ENCODE measurements around the gene SAMD8.
"Not testable (repeated sequence)": the region's sequence is repeated elsewhere in the genome, so short reads cannot be mapped to it uniquely, and the experiment has no call there.

The SAMD8 gene

DNA sequence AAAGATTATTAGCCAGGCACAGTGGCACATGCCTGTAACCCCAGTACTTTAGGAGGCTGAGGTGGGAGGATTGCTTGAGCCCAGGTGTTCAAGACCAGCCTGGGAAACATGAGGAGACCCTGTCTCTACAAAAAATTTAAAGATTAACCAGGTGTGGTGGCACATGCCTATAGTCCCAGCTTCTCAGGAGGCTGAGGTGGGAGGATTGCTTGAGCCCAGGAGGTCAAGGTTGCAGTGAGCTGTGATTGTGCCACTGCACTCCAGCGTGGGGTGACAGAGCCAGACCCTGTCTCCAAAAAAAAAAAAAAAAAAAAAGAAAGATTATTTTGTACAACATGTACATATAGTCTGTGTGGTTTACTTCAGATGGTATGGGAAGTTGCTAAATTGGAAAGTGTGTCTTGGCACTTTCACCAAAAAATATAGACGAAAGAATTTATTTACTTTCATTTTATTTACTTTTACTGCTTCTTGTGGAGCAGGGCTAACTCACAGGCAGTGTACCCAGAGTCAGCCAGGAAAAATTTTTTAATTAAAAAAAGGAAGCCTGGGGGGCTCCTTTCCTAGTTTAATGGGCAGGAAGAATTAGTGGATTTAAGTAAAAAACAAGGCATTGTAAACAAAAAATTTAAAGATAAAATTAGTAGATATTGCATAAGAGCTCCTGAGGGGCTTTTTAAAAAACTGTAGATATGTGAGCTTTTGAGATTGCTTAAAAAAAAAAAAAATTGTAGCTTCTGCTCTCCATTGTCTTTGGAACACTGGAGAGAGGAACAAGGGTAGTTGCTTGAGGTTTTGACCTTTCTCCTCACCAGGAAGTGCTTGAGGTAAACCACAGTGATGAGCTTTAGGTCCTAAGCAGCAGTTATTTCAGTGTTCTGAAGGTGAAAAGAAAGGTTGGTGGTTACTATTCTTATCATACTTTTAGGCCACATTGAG lies 54.5 kb downstream of the SAMD8 start:
- Mint-ChIP-seq H3K27ac (peak overlapping the region; percentile 25), H3K36me3 (ENCODE audit: low read depth) (peaks cover 78% of the 10 kb centered on the region), H3K4me3 (no peak overlapping the region), H3K27me3 (no peaks in the 10 kb centered on the region), H3K9me3 (no peaks in the 10 kb centered on the region), H3K4me1 (ENCODE audit: low read depth) (peaks cover 16% of the 10 kb centered on the region)
- intact Hi-C loops (cut with micrococcal nuclease) = no loop called here

- intact Hi-C loops (cut with micrococcal nuclease) = no loop called here
- H3K4me1 Mint-ChIP-seq (ENCODE audit: low read depth) = peaks cover 11% of the 10 kb centered on the region
- no peak overlapping the region for H3K27ac Mint-ChIP-seq
- H3K4me3 Mint-ChIP-seq = no peak overlapping the region
- no peaks in the 10 kb centered on the region for H3K27me3 Mint-ChIP-seq
- peaks cover 78% of the 10 kb centered on the region for H3K36me3 Mint-ChIP-seq (ENCODE audit: low read depth)
- no peaks in the 10 kb centered on the region for H3K9me3 Mint-ChIP-seq
Measured at GRCh38 chr10:75166623-75166972, 55.1 kb downstream of the SAMD8 start.

DNA sequence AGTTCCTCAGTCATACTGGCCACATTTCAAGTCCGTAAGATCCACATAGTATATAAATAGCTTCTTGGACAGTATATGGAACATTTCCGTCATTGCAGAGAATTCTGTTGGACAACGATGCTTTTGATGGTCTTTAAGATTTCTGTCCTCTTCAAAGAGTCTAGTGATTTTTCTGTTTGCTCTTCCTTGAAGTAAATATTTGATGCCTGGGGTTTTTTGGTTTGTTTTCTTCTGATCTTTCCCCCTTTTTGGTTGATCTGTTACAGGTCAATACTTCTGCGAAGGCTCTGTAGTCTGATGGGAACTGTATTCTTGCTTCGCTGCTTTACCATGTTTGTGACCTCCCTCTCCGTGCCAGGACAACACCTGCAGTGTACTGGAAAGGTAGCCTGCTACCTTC lies 56.8 kb downstream of the SAMD8 start:
- no peak overlapping the region for H3K27ac Mint-ChIP-seq
- intact Hi-C loops (cut with micrococcal nuclease) = no loop called here
- no peaks in the 10 kb centered on the region for H3K27me3 Mint-ChIP-seq
- H3K4me1 Mint-ChIP-seq (ENCODE audit: low read depth) = peaks cover 10% of the 10 kb centered on the region
- peaks cover 77% of the 10 kb centered on the region for H3K36me3 Mint-ChIP-seq (ENCODE audit: low read depth)
- H3K9me3 Mint-ChIP-seq = no peaks in the 10 kb centered on the region
- no peak overlapping the region for H3K4me3 Mint-ChIP-seq

DNA sequence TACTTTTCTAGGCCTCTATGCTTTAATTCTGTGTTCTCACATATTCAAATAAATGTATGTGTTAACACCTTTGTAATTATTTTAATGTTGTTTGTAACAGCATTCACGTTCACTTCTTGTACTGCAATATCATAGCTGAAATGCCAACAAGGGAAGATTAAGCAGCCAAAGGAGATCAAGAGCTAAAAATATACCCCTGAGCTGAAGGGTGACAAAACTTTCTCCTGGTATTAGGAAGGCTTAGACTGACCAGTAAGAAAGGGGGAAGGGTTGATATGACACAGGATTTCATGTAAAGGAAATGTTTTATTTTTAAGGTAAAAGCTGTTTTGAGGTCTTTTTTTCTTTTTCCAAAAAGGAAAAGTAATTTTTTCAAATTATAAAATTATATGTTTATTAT lies 58.8 kb downstream of the SAMD8 start:
- Mint-ChIP-seq H3K9me3 (no peaks in the 10 kb centered on the region), H3K4me1 (ENCODE audit: low read depth) (peaks cover 5% of the 10 kb centered on the region), H3K4me3 (no peak overlapping the region), H3K27ac (no peak overlapping the region), H3K36me3 (ENCODE audit: low read depth) (peaks cover 75% of the 10 kb centered on the region), H3K27me3 (no peaks in the 10 kb centered on the region)
- intact Hi-C loops (cut with micrococcal nuclease) = no loop called here

- H3K36me3 Mint-ChIP-seq (ENCODE audit: low read depth) = peaks cover 80% of the 10 kb centered on the region
- no peaks in the 10 kb centered on the region for H3K4me1 Mint-ChIP-seq (ENCODE audit: low read depth)
- H3K4me3 Mint-ChIP-seq = no peak overlapping the region
- intact Hi-C loops (cut with micrococcal nuclease) = no loop called here
- H3K27me3 Mint-ChIP-seq = no peaks in the 10 kb centered on the region
- no peaks in the 10 kb centered on the region for H3K9me3 Mint-ChIP-seq
- no peak overlapping the region for H3K27ac Mint-ChIP-seq
Measured at GRCh38 chr10:75175046-75175445, 63.6 kb downstream of the SAMD8 start.

- Mint-ChIP-seq H3K27me3 (no peaks in the 10 kb centered on the region), H3K4me1 (ENCODE audit: low read depth) (no peaks in the 10 kb centered on the region), H3K27ac (no peak overlapping the region), H3K36me3 (ENCODE audit: low read depth) (peaks cover 77% of the 10 kb centered on the region), H3K4me3 (no peak overlapping the region), H3K9me3 (no peaks in the 10 kb centered on the region)
- intact Hi-C loops (cut with micrococcal nuclease) = no loop called here
Measured at GRCh38 chr10:75176046-75176445, 64.6 kb downstream of the SAMD8 start.

DNA sequence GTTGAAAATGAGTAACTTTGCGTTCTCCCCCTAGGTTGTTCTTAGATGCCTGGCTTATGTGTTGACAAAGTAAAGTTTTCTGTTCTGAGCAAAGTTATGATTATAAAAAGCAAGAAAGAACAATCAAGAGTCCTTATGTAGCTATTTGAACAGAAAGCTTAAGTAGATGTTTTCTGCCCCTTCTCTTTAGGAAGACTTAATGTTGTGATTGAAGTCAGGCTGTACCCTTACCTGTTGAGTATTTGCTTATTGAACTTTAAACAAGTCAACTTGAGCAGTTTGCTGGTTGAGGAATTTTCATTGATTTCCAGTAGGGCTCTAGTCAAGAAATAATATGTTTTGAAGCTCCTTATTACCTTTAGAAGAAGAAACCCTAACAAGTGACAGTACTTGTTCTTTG lies 65.3 kb downstream of the SAMD8 start:
- intact Hi-C loops (cut with micrococcal nuclease) = no loop called here
- peaks cover 70% of the 10 kb centered on the region for H3K36me3 Mint-ChIP-seq (ENCODE audit: low read depth)
- no peaks in the 10 kb centered on the region for H3K9me3 Mint-ChIP-seq
- H3K4me1 Mint-ChIP-seq (ENCODE audit: low read depth) = no peaks in the 10 kb centered on the region
- no peak overlapping the region for H3K27ac Mint-ChIP-seq
- H3K27me3 Mint-ChIP-seq = no peaks in the 10 kb centered on the region
- no peak overlapping the region for H3K4me3 Mint-ChIP-seq

GRCh38 chr10:75179657-75180177 lies 68.3 kb downstream of the SAMD8 start:
- peaks cover 57% of the 10 kb centered on the region for H3K36me3 Mint-ChIP-seq (ENCODE audit: low read depth)
- H3K27ac Mint-ChIP-seq = no peak overlapping the region
- no peaks in the 10 kb centered on the region for H3K4me1 Mint-ChIP-seq (ENCODE audit: low read depth)
- no peak overlapping the region for H3K4me3 Mint-ChIP-seq
- intact Hi-C loops (cut with micrococcal nuclease) = no loop called here
- H3K27me3 Mint-ChIP-seq = no peaks in the 10 kb centered on the region
- H3K9me3 Mint-ChIP-seq = no peaks in the 10 kb centered on the region

DNA sequence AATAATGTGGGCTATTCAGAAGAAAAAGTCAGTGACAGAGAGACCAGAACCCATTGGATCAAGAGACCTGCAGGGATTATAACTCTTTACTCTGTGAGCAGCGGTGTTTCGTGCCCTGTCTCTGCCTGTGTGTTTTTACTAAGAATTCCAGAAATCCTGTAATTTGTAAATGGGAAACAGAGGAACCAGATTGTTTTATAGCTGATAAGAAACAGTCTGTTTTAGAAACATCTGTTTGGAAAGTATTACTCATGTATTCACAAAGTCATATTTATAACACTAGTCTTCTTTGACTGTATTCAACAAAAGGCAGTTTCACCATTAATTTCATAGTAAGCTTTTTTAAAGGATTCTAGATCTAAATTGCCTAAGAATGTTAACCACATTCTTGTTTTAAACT lies 69.1 kb downstream of the SAMD8 start:
- intact Hi-C loops (cut with micrococcal nuclease) = no loop called here
- no peak overlapping the region for H3K4me3 Mint-ChIP-seq

DNA sequence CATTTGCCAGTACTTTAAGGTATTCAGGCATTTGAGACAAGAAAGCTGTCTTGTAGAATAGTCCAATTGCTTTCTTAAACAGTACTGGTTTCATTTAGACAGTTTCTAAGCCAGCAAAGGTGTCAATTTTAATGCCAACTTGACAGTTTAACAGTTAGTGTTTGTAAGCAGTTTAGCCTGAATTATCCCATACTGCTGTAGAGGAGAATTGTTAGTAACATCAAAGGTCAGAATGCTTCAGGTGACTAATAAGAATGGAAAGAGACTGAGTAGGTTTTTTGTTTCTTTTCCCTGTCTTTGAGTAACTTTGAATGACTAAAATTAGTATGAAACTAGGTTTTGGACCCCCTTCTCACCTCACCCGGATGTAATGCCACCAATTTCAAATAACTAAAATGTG lies 69.6 kb downstream of the SAMD8 start:
- no peak overlapping the region for H3K4me3 Mint-ChIP-seq
- intact Hi-C loops (cut with micrococcal nuclease) = no loop called here

More for the DNA sequence above, 69.1 kb downstream of the SAMD8 start:
- Mint-ChIP-seq H3K4me1 (ENCODE audit: low read depth) (no peaks in the 10 kb centered on the region), H3K36me3 (ENCODE audit: low read depth) (peaks cover 52% of the 10 kb centered on the region), H3K27ac (no peak overlapping the region), H3K27me3 (no peaks in the 10 kb centered on the region), H3K9me3 (no peaks in the 10 kb centered on the region)

GRCh38 chr10:75186310-75186709 lies 74.9 kb downstream of the SAMD8 start:
- Mint-ChIP-seq H3K36me3 (ENCODE audit: low read depth) (peaks cover 15% of the 10 kb centered on the region), H3K4me1 (ENCODE audit: low read depth) (peaks cover 4% of the 10 kb centered on the region), H3K9me3 (no peaks in the 10 kb centered on the region), H3K27ac (no peak overlapping the region), H3K4me3 (no peak overlapping the region), H3K27me3 (no peaks in the 10 kb centered on the region)
- intact Hi-C loops (cut with micrococcal nuclease) = no loop called here

More for the DNA sequence above, 69.6 kb downstream of the SAMD8 start:
- Mint-ChIP-seq H3K9me3 (no peaks in the 10 kb centered on the region), H3K27me3 (no peaks in the 10 kb centered on the region), H3K36me3 (ENCODE audit: low read depth) (peaks cover 47% of the 10 kb centered on the region), H3K27ac (no peak overlapping the region), H3K4me1 (ENCODE audit: low read depth) (no peaks in the 10 kb centered on the region)

- H3K27me3 Mint-ChIP-seq = no peaks in the 10 kb centered on the region
Measured at GRCh38 chr10:75187961-75188426, 76.5 kb downstream of the SAMD8 start.

DNA sequence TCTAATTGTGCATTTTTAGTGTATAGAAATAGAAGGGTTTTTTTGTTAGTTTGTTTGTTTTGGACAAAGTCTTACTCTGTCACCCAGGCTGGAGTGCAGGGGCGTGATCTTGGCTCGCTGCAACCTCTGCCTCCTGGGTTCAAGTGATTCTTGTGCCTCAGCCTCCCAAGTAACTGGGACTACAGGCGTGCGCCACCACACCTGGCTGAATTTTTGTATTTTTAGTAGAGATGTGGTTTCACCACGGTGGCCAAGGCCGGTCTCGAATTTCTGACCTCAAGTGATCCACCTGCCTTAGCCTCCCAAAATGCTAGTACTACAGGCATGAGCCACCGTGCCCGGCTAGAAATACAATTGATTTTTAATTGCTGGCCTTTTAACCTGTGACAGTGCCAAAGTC lies 77.1 kb downstream of the SAMD8 start:
- H3K4me1 Mint-ChIP-seq (ENCODE audit: low read depth) = peaks cover 15% of the 10 kb centered on the region

More at GRCh38 chr10:75187961-75188426, 76.5 kb downstream of the SAMD8 start:
- H3K4me1 Mint-ChIP-seq (ENCODE audit: low read depth) = peaks cover 15% of the 10 kb centered on the region
- H3K9me3 Mint-ChIP-seq = no peaks in the 10 kb centered on the region
- intact Hi-C loops (cut with micrococcal nuclease) = loop anchor here (2.0 kb wide), 1 partner anchor 43 kb away; no protein-coding TSS in a partner anchor
- H3K27ac Mint-ChIP-seq = no peak overlapping the region
- peaks cover 10% of the 10 kb centered on the region for H3K36me3 Mint-ChIP-seq (ENCODE audit: low read depth)
- no peak overlapping the region for H3K4me3 Mint-ChIP-seq

DNA sequence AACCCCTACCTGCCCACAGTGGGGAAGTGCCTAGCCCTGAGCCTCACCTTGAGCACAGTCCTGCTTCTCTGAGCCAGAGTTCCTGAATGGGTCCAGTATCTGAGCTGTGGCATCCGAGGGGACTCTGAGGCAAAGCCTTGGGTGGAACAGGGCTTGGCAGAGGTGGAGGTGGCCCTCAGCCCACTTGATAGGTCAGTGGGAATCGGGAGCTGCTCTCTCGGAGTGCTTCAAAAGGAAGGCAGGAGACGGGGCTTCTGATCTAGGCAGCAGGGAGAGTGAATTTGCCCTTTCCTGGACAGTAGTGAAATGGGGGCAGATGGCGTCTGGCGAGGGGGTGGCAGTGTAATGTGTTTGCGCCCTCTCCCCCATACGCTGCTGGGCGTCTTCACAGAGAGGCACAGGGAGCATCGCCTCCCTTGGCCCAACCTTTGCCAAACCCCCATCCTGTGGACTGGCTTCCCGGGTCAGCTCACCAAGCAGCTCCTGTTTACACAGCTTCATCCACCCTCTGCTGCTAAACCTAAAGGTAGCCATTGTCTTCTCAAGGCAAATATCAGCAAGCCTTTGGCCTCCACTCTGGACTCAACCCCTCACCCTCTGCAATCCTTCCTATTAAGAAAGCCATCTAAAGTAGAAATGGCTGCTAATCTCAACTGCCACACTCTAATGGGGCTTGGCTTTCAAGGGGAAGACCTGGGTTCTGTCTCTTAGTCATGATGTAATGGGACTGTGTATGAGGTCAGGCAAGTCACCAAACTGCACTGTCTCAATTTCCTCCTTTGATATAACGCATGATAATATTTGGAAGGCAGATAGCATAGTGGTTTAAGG lies 78.0 kb downstream of the SAMD8 start:
- Mint-ChIP-seq H3K27ac (no peak overlapping the region), H3K9me3 (no peaks in the 10 kb centered on the region), H3K4me3 (no peak overlapping the region), H3K36me3 (ENCODE audit: low read depth) (peaks cover 24% of the 10 kb centered on the region), H3K4me1 (ENCODE audit: low read depth) (peaks cover 15% of the 10 kb centered on the region), H3K27me3 (no peaks in the 10 kb centered on the region)
- intact Hi-C loops (cut with micrococcal nuclease) = loop anchor here (2.0 kb wide), 1 partner anchor 41 kb away; no protein-coding TSS in a partner anchor

More for the DNA sequence above, 77.1 kb downstream of the SAMD8 start:
- H3K4me3 Mint-ChIP-seq, H3K27me3 Mint-ChIP-seq, H3K27ac Mint-ChIP-seq, H3K9me3 Mint-ChIP-seq: not testable (repeated sequence)
- peaks cover 15% of the 10 kb centered on the region for H3K36me3 Mint-ChIP-seq (ENCODE audit: low read depth)
- intact Hi-C loops (cut with micrococcal nuclease) = loop anchor here (2.0 kb wide), 1 partner anchor 42 kb away; no protein-coding TSS in a partner anchor

Measured in dendritic cell treated with granulocyte-macrophage colony-stimulating factor and Interleukin-4, amounts not matched to agents 40 ng/mL and 50 ng/mL, for 4 days (primary cell).